Vagina (tissue), 2 donors: Measurements from ENCODE around the gene KRTAP5-3. TPM values are rescaled to one million over a fixed set of nuclear protein-coding genes. Genes with fewer than 3 reads are reported as not detected.

Experiments
- DNase-seq, 2 donors: peaks; one replicate each; pipeline ENCODE4 v3.0.0-alpha.2; 2017; ENCODE audit errors: extremely low spot score in 2 of 2
- H3K27ac ChIP-seq: fragments of 200-600 bp; sonication (generic); one replicate; pipeline ENCODE4 v1.5.1; 2019
- H3K27me3 ChIP-seq: fragments of 200-600 bp; sonication (generic); one replicate; pipeline ENCODE4 v1.5.1; 2019
- H3K36me3 ChIP-seq, 2 donors: fragments of 200-600 bp; sonication (generic); one replicate each; pipeline ENCODE4 v1.5.1; 2017 to 2019
- H3K4me1 ChIP-seq: fragments of 200-600 bp; sonication (generic); one replicate; pipeline ENCODE4 v1.5.1; 2019
- H3K4me3 ChIP-seq, 2 donors: fragments of 200-600 bp; sonication (generic); 1 replicate in 1 of 2; 2 replicates in 1 of 2; pipeline ENCODE4 v1.5.1; 2016 to 2019
- H3K9me3 ChIP-seq: fragments of 200-600 bp; sonication (generic); one replicate; pipeline ENCODE4 v1.5.1; 2019
- CTCF ChIP-seq, 3 experiments: fragments of 450-650 bp in 2 of 3; fragments of 200-600 bp in 1 of 3; sonication (generic) in 1 of 3; IDR thresholded peaks; one replicate each; pipeline ENCODE4 v1.5.1; 2017 to 2019; ENCODE audit warnings: antibody characterized with exemption in 3 of 3, mild to moderate bottlenecking in 2 of 3, moderate library complexity in 2 of 3
- POLR2A ChIP-seq, 2 donors: fragments of 450-650 bp; IDR thresholded peaks; one replicate each; pipeline ENCODE4 v1.6.1; 2017; ENCODE audit warnings: antibody characterized with exemption in 2 of 2, mild to moderate bottlenecking in 2 of 2, moderate library complexity in 2 of 2
- POLR2AphosphoS5 ChIP-seq, 2 donors: sonication (generic); formaldehyde crosslinking; IDR thresholded peaks; one replicate each; pipeline ENCODE4 v1.9.0; 2017; ENCODE audit warnings: antibody characterized with exemption in 2 of 2, mild to moderate bottlenecking in 2 of 2, low read depth in 1 of 2; ENCODE audit not compliant: insufficient read depth in 1 of 2
- intact Hi-C: fragments of 100-400 bp; cut with DNase I; formaldehyde crosslinking; loops from one replicate; pipeline ENCODE4 v1.15.1; 2023
- total RNA-seq: library from RNA; depleted of rRNA; stranded (reverse); fragments of >200 nt; gene quantifications from one replicate; pipeline ENCODE4 v1.2.3, GENCODE V29; 2016

KRTAP5-3 gene
- total RNA-seq, 1 donor from 2014 or later: not detected

- no peaks in the 10 kb centered on the region for H3K4me1 ChIP-seq
- TF ChIP-seq POLR2AphosphoS5 (IDR thresholded peaks at IDR 0.05; ENCODE audit: insufficient read depth in 1 of 2, low read depth in 1 of 2) (no peak), CTCF (IDR thresholded peaks at IDR 0.05) (no peak), POLR2A (IDR thresholded peaks at IDR 0.05) (no peak)
- H3K27ac ChIP-seq: no peak overlapping the region
- intact Hi-C loops: no loop called here
- H3K36me3 ChIP-seq: no peaks in the 10 kb centered on the region
- no peak overlapping the region for H3K4me3 ChIP-seq
- no peak for DNase-seq
- no peaks in the 10 kb centered on the region for H3K9me3 ChIP-seq
- no peaks in the 10 kb centered on the region for H3K27me3 ChIP-seq
Measured at GRCh38 chr11:1642288-1643145, 34.3 kb upstream of the KRTAP5-3 start.

GRCh38 chr11:1641096-1641495 lies 32.8 kb upstream of the KRTAP5-3 start:
- no peak overlapping the region for H3K27ac ChIP-seq
- no peaks in the 10 kb centered on the region for H3K4me1 ChIP-seq
- H3K4me3 ChIP-seq: no peak overlapping the region
- no peaks in the 10 kb centered on the region for H3K9me3 ChIP-seq
- no peak for DNase-seq
- TF ChIP-seq POLR2AphosphoS5 (IDR thresholded peaks at IDR 0.05; ENCODE audit: insufficient read depth in 1 of 2, low read depth in 1 of 2): no peak
- TF ChIP-seq POLR2A (IDR thresholded peaks at IDR 0.05): no peak
- no peak for TF ChIP-seq CTCF (IDR thresholded peaks at IDR 0.05)
- intact Hi-C loops: no loop called here
- no peaks in the 10 kb centered on the region for H3K36me3 ChIP-seq
- H3K27me3 ChIP-seq: no peaks in the 10 kb centered on the region

GRCh38 chr11:1640076-1640946 lies 32.0 kb upstream of the KRTAP5-3 start:
- H3K27me3 ChIP-seq: no peaks in the 10 kb centered on the region
- no peaks in the 10 kb centered on the region for H3K9me3 ChIP-seq
- H3K4me3 ChIP-seq: no peak overlapping the region
- DNase-seq: no peak
- H3K36me3 ChIP-seq: no peaks in the 10 kb centered on the region
- intact Hi-C loops: no loop called here
- no peak overlapping the region for H3K27ac ChIP-seq
- H3K4me1 ChIP-seq: no peaks in the 10 kb centered on the region
- TF ChIP-seq POLR2A (IDR thresholded peaks at IDR 0.05): no peak
- peak in 2 of 3 experiments; percentile 28 to 42 for TF ChIP-seq CTCF (IDR thresholded peaks at IDR 0.05)

GRCh38 chr11:1639666-1640065 lies 31.4 kb upstream of the KRTAP5-3 start:
- H3K36me3 ChIP-seq: no peaks in the 10 kb centered on the region
- no peak for DNase-seq
- intact Hi-C loops: no loop called here
- H3K9me3 ChIP-seq: no peaks in the 10 kb centered on the region
- no peak overlapping the region for H3K4me3 ChIP-seq
- H3K4me1 ChIP-seq: no peaks in the 10 kb centered on the region
- H3K27me3 ChIP-seq: no peaks in the 10 kb centered on the region
- no peak for TF ChIP-seq POLR2A (IDR thresholded peaks at IDR 0.05)
- TF ChIP-seq POLR2AphosphoS5 (IDR thresholded peaks at IDR 0.05; ENCODE audit: insufficient read depth in 1 of 2, low read depth in 1 of 2): no peak
- TF ChIP-seq CTCF (IDR thresholded peaks at IDR 0.05): no peak
- H3K27ac ChIP-seq: no peak overlapping the region
